Breast epithelium (tissue), 4 donors: ENCODE data around the gene STXBP6. TPM values are rescaled to one million over a fixed set of nuclear protein-coding genes. Genes with fewer than 3 reads are reported as not detected.

Experiments
- DNase-seq, 2 donors: peaks; one replicate each; pipeline ENCODE4 v3.0.0-alpha.2; 2019; ENCODE audit warnings: low spot score in 2 of 2
- H3K27ac ChIP-seq, 2 donors: fragments of 200-600 bp; sonication (generic) in 1 of 2; one replicate each; pipeline ENCODE4 v1.5.1; 2016 to 2019; ENCODE audit warnings: mild to moderate bottlenecking in 1 of 2
- H3K27me3 ChIP-seq, 2 donors: fragments of 200-600 bp; sonication (generic) in 1 of 2; one replicate each; pipeline versions ENCODE4 v1.5.1 to v1.6.0; 2017 to 2019; ENCODE audit warnings: control low read depth in 1 of 2, mild to moderate bottlenecking in 1 of 2
- H3K36me3 ChIP-seq: fragments of 200-600 bp; one replicate; pipeline ENCODE4 v1.5.1; 2019
- H3K4me1 ChIP-seq, 2 donors: fragments of 200-600 bp; sonication (generic); one replicate each; pipeline ENCODE4 v1.5.1; 2016 to 2019; ENCODE audit warnings: control low read depth in 1 of 2
- H3K4me3 ChIP-seq, 3 donors: fragments of 200-600 bp; sonication (generic); 1 replicate in 2 of 3; 2 replicates in 1 of 3; pipeline ENCODE4 v1.5.1; 2016 to 2019; ENCODE audit warnings: mild to moderate bottlenecking in 3 of 3, moderate library complexity in 2 of 3
- H3K9me3 ChIP-seq, 2 donors: fragments of 200-600 bp; sonication (generic) in 1 of 2; one replicate each; pipeline ENCODE4 v1.5.1; 2016 to 2019; ENCODE audit warnings: control low read depth in 1 of 2
- POLR2A ChIP-seq: fragments of 450-650 bp; IDR thresholded peaks from one replicate; pipeline ENCODE4 v1.6.1; 2016; ENCODE audit warnings: antibody characterized with exemption, mild to moderate bottlenecking, moderate library complexity
- POLR2AphosphoS5 ChIP-seq, 3 donors: sonication (generic); formaldehyde crosslinking; IDR thresholded peaks; one replicate each; pipeline ENCODE4 v1.6.1; 2017; ENCODE audit warnings: antibody characterized with exemption in 3 of 3
- intact Hi-C: fragments of 100-400 bp; cut with DNase I; formaldehyde crosslinking; loops from one replicate; pipeline ENCODE4 v1.15.1; 2023; ENCODE audit warnings: low total_unique reads
- total RNA-seq, 3 donors: library from RNA; depleted of rRNA; stranded (reverse); fragments of >200 nt; gene quantifications; one replicate each; pipeline ENCODE4 v1.1.0, GENCODE V29; 2016
- TF ChIP-seq, protein P1 (sequence below), 3 donors: fragments of 450-650 bp; IDR thresholded peaks; one replicate each; pipeline ENCODE4 v1.5.1; 2016 to 2017; ENCODE audit warnings: antibody characterized with exemption in 3 of 3, mild to moderate bottlenecking in 3 of 3, moderate library complexity in 3 of 3

Gene STXBP6
- total RNA-seq, 3 donors from 2014 or later = 2.6 to 8.3 (median 5.3) TPM

- Histone ChIP-seq H3K36me3 (no peaks in the 10 kb centered on the region), H3K27me3 (no peaks in the 10 kb centered on the region), H3K4me3 (no peak overlapping the region), H3K4me1 (no peaks in the 10 kb centered on the region), H3K9me3 (no peaks in the 10 kb centered on the region), H3K27ac (no peak overlapping the region)
- intact Hi-C loops = no loop called here
- no peak for DNase-seq
- TF ChIP-seq, protein P1, sequence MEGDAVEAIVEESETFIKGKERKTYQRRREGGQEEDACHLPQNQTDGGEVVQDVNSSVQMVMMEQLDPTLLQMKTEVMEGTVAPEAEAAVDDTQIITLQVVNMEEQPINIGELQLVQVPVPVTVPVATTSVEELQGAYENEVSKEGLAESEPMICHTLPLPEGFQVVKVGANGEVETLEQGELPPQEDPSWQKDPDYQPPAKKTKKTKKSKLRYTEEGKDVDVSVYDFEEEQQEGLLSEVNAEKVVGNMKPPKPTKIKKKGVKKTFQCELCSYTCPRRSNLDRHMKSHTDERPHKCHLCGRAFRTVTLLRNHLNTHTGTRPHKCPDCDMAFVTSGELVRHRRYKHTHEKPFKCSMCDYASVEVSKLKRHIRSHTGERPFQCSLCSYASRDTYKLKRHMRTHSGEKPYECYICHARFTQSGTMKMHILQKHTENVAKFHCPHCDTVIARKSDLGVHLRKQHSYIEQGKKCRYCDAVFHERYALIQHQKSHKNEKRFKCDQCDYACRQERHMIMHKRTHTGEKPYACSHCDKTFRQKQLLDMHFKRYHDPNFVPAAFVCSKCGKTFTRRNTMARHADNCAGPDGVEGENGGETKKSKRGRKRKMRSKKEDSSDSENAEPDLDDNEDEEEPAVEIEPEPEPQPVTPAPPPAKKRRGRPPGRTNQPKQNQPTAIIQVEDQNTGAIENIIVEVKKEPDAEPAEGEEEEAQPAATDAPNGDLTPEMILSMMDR (IDR thresholded peaks at IDR 0.05) = no peak
- no peak for TF ChIP-seq POLR2AphosphoS5 (IDR thresholded peaks at IDR 0.05)
- TF ChIP-seq POLR2A = no peak
Observed at GRCh38 chr14:24848102-24848790, 201.7 kb downstream of the STXBP6 start.

GRCh38 chr14:24847568-24848095 is 202.3 kb downstream of the STXBP6 start:
- DNase-seq = no peak
- H3K27me3 ChIP-seq = no peaks in the 10 kb centered on the region
- H3K27ac ChIP-seq = no peak overlapping the region
- TF ChIP-seq, protein P1 (IDR thresholded peaks at IDR 0.05) = no peak
- TF ChIP-seq POLR2A (no peak), POLR2AphosphoS5 (IDR thresholded peaks at IDR 0.05) (no peak)
- intact Hi-C loops = no loop called here
- H3K36me3 ChIP-seq = no peaks in the 10 kb centered on the region
- H3K4me1 ChIP-seq = no peaks in the 10 kb centered on the region
- H3K4me3 ChIP-seq = no peak overlapping the region
- H3K9me3 ChIP-seq = no peaks in the 10 kb centered on the region

GRCh38 chr14:24846261-24846660 is 203.7 kb downstream of the STXBP6 start:
- intact Hi-C loops = no loop called here
- Histone ChIP-seq H3K36me3 (no peaks in the 10 kb centered on the region), H3K4me1 (no peaks in the 10 kb centered on the region), H3K4me3 (no peak overlapping the region), H3K27ac (no peak overlapping the region), H3K27me3 (no peaks in the 10 kb centered on the region), H3K9me3 (no peaks in the 10 kb centered on the region)
- TF ChIP-seq POLR2A = no peak
- no peak for TF ChIP-seq POLR2AphosphoS5 (IDR thresholded peaks at IDR 0.05)
- TF ChIP-seq, protein P1 (IDR thresholded peaks at IDR 0.05) = no peak
- DNase-seq = no peak

DNA sequence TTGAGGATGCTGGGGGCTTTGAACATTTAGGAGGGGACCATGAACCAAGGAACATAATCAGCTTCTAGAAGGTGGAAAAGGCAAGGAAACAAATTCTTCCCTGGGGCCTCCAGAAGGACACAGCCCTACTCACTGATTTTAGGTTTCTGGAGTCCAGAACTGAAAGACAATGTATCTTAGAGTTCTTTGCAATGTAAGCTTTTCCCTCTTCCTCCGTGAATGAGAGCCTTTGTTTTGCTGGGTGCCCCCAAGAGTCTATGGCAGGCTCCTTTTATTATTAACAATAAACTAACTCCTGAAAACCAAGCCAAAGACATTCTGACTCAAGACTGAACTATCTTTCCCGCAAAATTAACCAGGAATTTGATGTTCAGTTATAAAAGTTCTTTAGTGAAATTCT is 204.1 kb downstream of the STXBP6 start:
- no peak overlapping the region for H3K27ac ChIP-seq
- TF ChIP-seq POLR2AphosphoS5 (IDR thresholded peaks at IDR 0.05) (no peak), POLR2A (no peak)
- TF ChIP-seq, protein P1 (IDR thresholded peaks at IDR 0.05) = no peak
- intact Hi-C loops = no loop called here
- no peak overlapping the region for H3K4me3 ChIP-seq
- no peaks in the 10 kb centered on the region for H3K36me3 ChIP-seq
- no peaks in the 10 kb centered on the region for H3K4me1 ChIP-seq
- no peak for DNase-seq
- no peaks in the 10 kb centered on the region for H3K9me3 ChIP-seq
- no peaks in the 10 kb centered on the region for H3K27me3 ChIP-seq

- TF ChIP-seq, protein P1 (IDR thresholded peaks at IDR 0.05) = no peak
- TF ChIP-seq POLR2A (no peak), POLR2AphosphoS5 (IDR thresholded peaks at IDR 0.05) (no peak)
- intact Hi-C loops = no loop called here
- Histone ChIP-seq H3K9me3 (no peaks in the 10 kb centered on the region), H3K27me3 (no peaks in the 10 kb centered on the region), H3K4me1 (no peaks in the 10 kb centered on the region), H3K4me3 (no peak overlapping the region), H3K27ac (no peak overlapping the region), H3K36me3 (no peaks in the 10 kb centered on the region)
- DNase-seq = no peak
Observed at GRCh38 chr14:24844011-24844410, 205.9 kb downstream of the STXBP6 start.
